Fibroblast of lung (primary cell): ENCODE measurements around the gene GNS. TPM values are rescaled to one million over a fixed set of nuclear protein-coding genes. Genes with fewer than 3 reads are reported as not detected.

Source experiments
- DNase-seq, 2 donors: peaks; one replicate each; pipeline versions ENCODE4 v3.0.0 to v3.0.0-alpha.2; 2010; ENCODE audit warnings: low read depth in 2 of 2
- H2AFZ ChIP-seq: 2 replicates; pipeline ENCODE4 v1.5.1; 2012; ENCODE audit warnings: low read length, control low read depth, inconsistent platforms
- H3K27ac ChIP-seq: 2 replicates; pipeline ENCODE4 v1.5.1; 2011; ENCODE audit warnings: low read length, control low read depth; ENCODE audit not compliant: insufficient read depth
- H3K27me3 ChIP-seq: 2 replicates; pipeline ENCODE4 v1.5.1; 2011; ENCODE audit warnings: mild to moderate bottlenecking, low read length; ENCODE audit not compliant: control insufficient read depth, insufficient read depth
- H3K36me3 ChIP-seq: 2 replicates; pipeline ENCODE4 v1.5.1; 2011; ENCODE audit warnings: low read length; ENCODE audit not compliant: control insufficient read depth, insufficient read depth
- H3K4me1 ChIP-seq: 2 replicates; pipeline ENCODE4 v1.5.1; 2011; ENCODE audit warnings: low read length; ENCODE audit not compliant: control insufficient read depth, insufficient read depth; ENCODE audit errors: extremely low read depth
- H3K4me2 ChIP-seq: 2 replicates; pipeline ENCODE4 v1.5.1; 2011; ENCODE audit warnings: low read length, control low read depth; ENCODE audit not compliant: insufficient read depth; ENCODE audit errors: extremely low read depth
- H3K4me3 ChIP-seq, 4 experiments: fragments of 200-600 bp in 1 of 4; sonication (generic) in 1 of 4; replicated peaks in 1 of 4; 2 replicates each; pipeline ENCODE4 v1.5.1; 2011 to 2016; ENCODE audit warnings: low read length in 4 of 4, low read depth in 3 of 4, mild to moderate bottlenecking in 3 of 4, control low read depth in 2 of 4, inconsistent platforms in 1 of 4, mixed read lengths in 1 of 4; ENCODE audit not compliant: insufficient read depth in 1 of 4; ENCODE audit errors: control extremely low read depth in 1 of 4
- H3K79me2 ChIP-seq: 2 replicates; pipeline ENCODE4 v1.5.1; 2012; ENCODE audit warnings: mild to moderate bottlenecking, low read length, inconsistent platforms; ENCODE audit not compliant: control insufficient read depth, insufficient read depth
- H3K9ac ChIP-seq: 2 replicates; pipeline ENCODE4 v1.5.1; 2011; ENCODE audit warnings: mild to moderate bottlenecking, low read length, control low read depth; ENCODE audit not compliant: insufficient read depth
- H3K9me3 ChIP-seq: 2 replicates; pipeline ENCODE4 v1.5.1; 2012; ENCODE audit warnings: low read depth, low read length; ENCODE audit not compliant: control insufficient read depth, insufficient read depth
- H4K20me1 ChIP-seq: 2 replicates; pipeline ENCODE4 v1.5.1; 2011; ENCODE audit warnings: low read length; ENCODE audit not compliant: control insufficient read depth, insufficient read depth; ENCODE audit errors: extremely low read depth
- CTCF ChIP-seq, 2 donors: IDR thresholded peaks in 1 of 2; conservative IDR thresholded peaks in 1 of 2; 1 replicate in 1 of 2; 2 replicates in 1 of 2; pipeline ENCODE4 v1.5.1; 2011 to 2012; ENCODE audit warnings: low read length in 2 of 2, control low read depth in 1 of 2, inconsistent platforms in 1 of 2, low read depth in 1 of 2, mild to moderate bottlenecking in 1 of 2
- EZH2 ChIP-seq: IDR thresholded peaks from 2 replicates; pipeline ENCODE4 v1.5.1; 2012; ENCODE audit warnings: low read length, control low read depth, mild to moderate bottlenecking; ENCODE audit errors: missing control alignments
- polyA plus RNA-seq, 2 donors: library from polyadenylated mRNA; depleted of rRNA in 1 of 2; stranded (reverse) in 1 of 2; unstranded in 1 of 2; fragments of >200 nt; gene quantifications; 2 replicates each; pipeline ENCODE4 v1.2.1, GENCODE V29; 2011 to 2012; ENCODE audit warnings: missing spikeins in 1 of 2
- total RNA-seq: library from RNA; depleted of rRNA; stranded (reverse); fragments of >200 nt; gene quantifications from 2 replicates; pipeline ENCODE4 v1.2.1, GENCODE V29; 2014

Gene GNS
- total and polyA plus RNA-seq, 2 donors (not counting 1 experiment from before 2014, with no cell fraction given), result 219 to 249 TPM

- H3K9ac ChIP-seq, result no peak overlapping the region
- H2AFZ ChIP-seq, result no peak overlapping the region
- TF ChIP-seq CTCF (conservative IDR thresholded peaks at IDR 0.05 in 1 of 2, IDR thresholded peaks at IDR 0.05 in 1 of 2; ENCODE audit: low read depth in 1 of 2, low read length in 2 of 2), result no peak
- TF ChIP-seq EZH2, result no peak
- no peaks in the 10 kb centered on the region for H3K4me1 ChIP-seq
- no peak overlapping the region for H3K4me3 ChIP-seq
- H4K20me1 ChIP-seq, result no peaks in the 10 kb centered on the region
- H3K9me3 ChIP-seq, result no peaks in the 10 kb centered on the region
- no peak overlapping the region for H3K4me2 ChIP-seq
- H3K27me3 ChIP-seq, result no peaks in the 10 kb centered on the region
- H3K27ac ChIP-seq, result no peak overlapping the region
- H3K36me3 ChIP-seq, result peaks cover 7% of the 10 kb centered on the region
- peak in 1 of 2 donors; percentile 56 for DNase-seq
- H3K79me2 ChIP-seq, result no peaks in the 10 kb centered on the region
Observed at GRCh38 chr12:64716839-64717455, 42.3 kb downstream of the GNS start.

GRCh38 chr12:64716371-64716770 lies 42.8 kb downstream of the GNS start:
- Histone ChIP-seq H3K9me3 (no peaks in the 10 kb centered on the region), H4K20me1 (no peaks in the 10 kb centered on the region), H3K36me3 (peaks cover 6% of the 10 kb centered on the region), H3K4me1 (no peaks in the 10 kb centered on the region), H3K79me2 (no peaks in the 10 kb centered on the region), H2AFZ (no peak overlapping the region), H3K4me2 (no peak overlapping the region), H3K27ac (no peak overlapping the region), H3K9ac (no peak overlapping the region), H3K4me3 (no peak overlapping the region), H3K27me3 (no peaks in the 10 kb centered on the region)
- DNase-seq, result no peak
- TF ChIP-seq CTCF (conservative IDR thresholded peaks at IDR 0.05 in 1 of 2, IDR thresholded peaks at IDR 0.05 in 1 of 2; ENCODE audit: low read depth in 1 of 2, low read length in 2 of 2), result no peak
- TF ChIP-seq EZH2, result no peak

- Histone ChIP-seq H3K4me2 (no peak overlapping the region), H3K27ac (no peak overlapping the region), H3K36me3 (peaks cover 5% of the 10 kb centered on the region), H3K79me2 (no peaks in the 10 kb centered on the region), H3K9me3 (no peaks in the 10 kb centered on the region), H3K4me3 (no peak overlapping the region), H2AFZ (no peak overlapping the region), H3K9ac (no peak overlapping the region), H4K20me1 (no peaks in the 10 kb centered on the region), H3K27me3 (no peaks in the 10 kb centered on the region), H3K4me1 (no peaks in the 10 kb centered on the region)
- TF ChIP-seq CTCF (conservative IDR thresholded peaks at IDR 0.05 in 1 of 2, IDR thresholded peaks at IDR 0.05 in 1 of 2; ENCODE audit: low read depth in 1 of 2, low read length in 2 of 2) (no peak), EZH2 (no peak)
- DNase-seq, result no peak
Observed at GRCh38 chr12:64714551-64714968, 44.6 kb downstream of the GNS start.
